GM21447 (cell line): ENCODE results near the gene C1orf94.

ENCODE experiments used
- ATAC-seq: cut with Tn5 transposase; IDR thresholded peaks from one replicate; pipeline ENCODE4 v1.9.1; 2021; ENCODE audit not compliant: unreplicated experiment

C1orf94 gene

DNA sequence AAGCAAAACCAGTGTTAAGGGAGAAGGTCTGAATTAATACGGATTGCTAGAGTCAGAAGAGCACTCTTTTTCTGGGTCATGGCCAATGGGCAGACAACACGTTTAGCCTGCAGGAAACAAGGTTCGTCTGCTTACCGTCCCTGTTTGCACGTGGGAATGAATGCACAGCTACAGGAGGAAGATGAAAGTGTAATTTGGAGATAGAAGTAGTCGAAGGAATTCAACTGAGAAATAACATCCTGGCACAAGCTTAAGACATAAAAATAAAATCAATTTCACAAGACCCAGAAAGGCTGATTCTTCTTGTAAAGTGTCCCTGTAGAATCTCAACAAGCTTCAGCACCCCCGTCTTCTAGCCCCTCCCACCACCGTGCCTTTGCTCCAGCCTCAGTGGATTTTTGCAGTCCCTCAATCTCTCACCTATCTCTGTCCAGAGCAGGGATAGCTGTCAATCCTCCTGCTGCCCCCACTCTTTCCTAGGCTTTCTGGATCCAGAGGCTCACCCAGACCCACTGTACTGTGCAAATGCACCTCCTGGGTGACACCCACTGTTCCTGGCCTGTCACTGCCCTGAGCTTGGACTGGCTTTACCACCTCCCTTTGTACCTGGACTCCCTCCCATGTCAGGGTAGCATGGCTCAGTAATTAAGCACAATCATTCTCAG lies 60.6 kb downstream of the C1orf94 start:
- ATAC-seq = no peak

GRCh38 chr1:34245967-34246366 lies 69.3 kb downstream of the C1orf94 start:
- no peak for ATAC-seq

- ATAC-seq = no peak
Measured at GRCh38 chr1:34250342-34250741, 73.6 kb downstream of the C1orf94 start.

- no peak for ATAC-seq
Measured at GRCh38 chr1:34262023-34262853, 85.5 kb downstream of the C1orf94 start.

GRCh38 chr1:34262921-34263320 lies 86.2 kb downstream of the C1orf94 start:
- no peak for ATAC-seq

DNA sequence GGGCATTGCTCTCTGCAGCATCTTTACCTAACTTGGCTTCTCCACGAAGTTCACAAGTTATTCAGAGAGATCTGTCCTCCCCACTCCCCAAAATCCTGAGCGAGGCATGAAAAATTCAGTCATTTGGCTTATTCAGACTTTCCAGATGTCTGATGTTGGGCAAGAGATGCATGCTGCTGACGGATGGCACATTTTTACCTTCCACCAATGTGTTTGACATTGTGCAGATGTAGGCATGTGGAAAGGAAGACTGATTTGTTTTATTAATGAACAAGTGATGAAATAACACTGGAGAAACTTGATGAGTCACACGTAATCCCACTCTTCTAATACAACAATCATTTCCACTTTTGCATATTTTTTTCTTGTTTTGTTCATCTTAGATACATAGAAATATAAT lies 86.7 kb downstream of the C1orf94 start:
- ATAC-seq = no peak

- no peak for ATAC-seq
Measured at GRCh38 chr1:34265396-34265795, 88.7 kb downstream of the C1orf94 start.

GRCh38 chr1:34266127-34266951 lies 89.6 kb downstream of the C1orf94 start:
- no peak for ATAC-seq

DNA sequence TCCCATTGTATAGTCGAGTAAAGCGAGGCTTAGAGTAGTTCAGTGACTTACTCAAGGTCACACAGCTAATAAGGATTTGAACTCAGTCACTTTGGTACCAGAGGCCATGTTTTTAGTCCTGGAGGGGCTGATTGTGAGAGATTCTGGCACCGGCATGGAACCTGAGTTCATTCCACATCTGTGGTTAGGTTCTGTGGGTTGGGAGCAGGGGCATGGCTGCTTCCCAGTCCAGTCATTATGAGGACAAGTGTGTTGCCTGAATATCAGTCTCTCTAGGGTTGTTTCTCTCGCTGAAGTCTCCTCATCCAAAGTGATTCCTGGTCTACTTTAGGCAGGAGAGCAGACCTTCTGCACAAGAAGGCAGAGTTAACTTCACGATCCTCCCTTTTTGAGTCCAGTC lies 90.6 kb downstream of the C1orf94 start:
- no peak for ATAC-seq

DNA sequence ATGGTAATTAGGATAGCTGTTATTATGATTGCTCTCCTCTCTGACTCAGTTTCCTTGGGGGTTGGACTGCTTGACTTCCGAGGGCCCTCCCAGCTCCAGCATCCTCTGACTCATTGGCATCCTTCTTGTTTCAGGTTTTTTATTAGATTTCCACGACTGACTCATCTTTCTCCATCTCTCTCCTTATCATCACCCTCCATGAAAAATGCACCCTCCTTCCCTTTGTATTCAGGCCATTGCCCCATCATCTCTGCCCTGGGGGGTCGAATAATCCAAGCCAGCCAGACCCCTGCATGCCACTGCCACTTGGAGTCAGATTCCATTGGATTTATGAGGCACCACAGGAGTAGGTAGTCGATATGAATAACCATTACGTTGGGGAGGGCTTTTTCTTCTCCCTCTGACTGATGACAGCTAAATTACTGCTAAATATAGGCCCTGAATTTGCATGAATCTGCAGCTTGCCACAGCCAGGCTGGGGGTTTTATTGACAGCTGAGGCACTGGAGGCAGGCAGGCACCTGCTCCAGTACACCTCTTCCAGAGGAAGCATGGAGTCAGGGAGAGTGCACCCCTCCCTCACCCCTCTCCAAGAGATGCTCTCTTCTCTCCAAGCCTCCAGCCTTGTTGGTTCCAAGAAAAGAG lies 91.7 kb downstream of the C1orf94 start:
- ATAC-seq = no peak
